Adipose tissue (tissue), 3 donors: ENCODE measurements around the gene TESK2. TPM values are rescaled to one million over a fixed set of nuclear protein-coding genes. Genes with fewer than 3 reads are reported as not detected.
"Not testable (repeated sequence)": the region's sequence is repeated elsewhere in the genome, so short reads cannot be mapped to it uniquely, and the experiment has no call there.

Experiments used
- H3K27ac ChIP-seq: one replicate; pipeline ENCODE4 v1.5.1; 2013; ENCODE audit warnings: low read depth, low read length
- WGBS, 3 donors: extraction: QIAGEN DNeasy Blood & Tissue Kit; methylation state at CpG; one replicate each; pipeline ENCODE4 v1.1.7; 2013; 5-methylcytosine and 5-hydroxymethylcytosine counted together
- polyA plus RNA-seq, 3 donors: library from polyadenylated mRNA; stranded (reverse); fragments of 200-250 nt; gene quantifications; one replicate each; pipeline ENCODE4 v1.2.3, GENCODE V29; 2013
- donor health status: healthy with polysubstance abuse.
- donor health status: Bipolar disorder and iron deficiency.
- donor health status: healthy.

Gene TESK2
- polyA plus RNA-seq, 3 donors: 2.1 to 3.8 (median 3.8) TPM

- H3K27ac ChIP-seq: no peak overlapping the region
- WGBS, 3 donors: 93 to 98% (median 97%) methylated on average over 1 of the region's 1 CpG
Observed at GRCh38 chr1:45512641-45513054, 21.7 kb upstream of the TESK2 start.

- no peak overlapping the region for H3K27ac ChIP-seq
- 86 to 90% (median 89%) methylated on average over 4 of the region's 4 CpGs for WGBS, 3 donors
Observed at GRCh38 chr1:45510972-45511527, 20.1 kb upstream of the TESK2 start.

- WGBS, 3 donors: 64 to 78% (median 76%) methylated on average over 9 of the region's 9 CpGs
- no peak overlapping the region for H3K27ac ChIP-seq
Observed at GRCh38 chr1:45510036-45510971, 19.3 kb upstream of the TESK2 start.

GRCh38 chr1:45508295-45509151, 17.6 kb upstream of the TESK2 start:
- H3K27ac ChIP-seq: no peak overlapping the region
- WGBS, 3 donors: 72 to 79% (median 78%) methylated on average over 15 of the region's 15 CpGs

- 88 to 92% (median 89%) methylated on average over 4 of the region's 4 CpGs for WGBS, 3 donors
- H3K27ac ChIP-seq: no peak overlapping the region
Observed at GRCh38 chr1:45507893-45508292, 16.9 kb upstream of the TESK2 start.

- 89 to 94% (median 89%) methylated on average over 6 of the region's 6 CpGs for WGBS, 3 donors
- no peak overlapping the region for H3K27ac ChIP-seq
Observed at GRCh38 chr1:45507195-45507594, 16.2 kb upstream of the TESK2 start.

GRCh38 chr1:45503462-45504360, 12.7 kb upstream of the TESK2 start:
- WGBS, 3 donors: 91 to 95% (median 93%) methylated on average over 13 to 14 of the region's 14 CpGs
- H3K27ac ChIP-seq: no peak overlapping the region

- 53 to 90% (median 90%) methylated on average over 2 of the region's 2 CpGs for WGBS, 3 donors
Observed at GRCh38 chr1:45501505-45501859, 10.5 kb upstream of the TESK2 start.

GRCh38 chr1:45499415-45499769, 8.4 kb upstream of the TESK2 start:
- 3 to 5% (median 4%) methylated on average over 7 of the region's 7 CpGs for WGBS, 3 donors
- no peak overlapping the region for H3K27ac ChIP-seq

More at GRCh38 chr1:45501505-45501859, 10.5 kb upstream of the TESK2 start:
- H3K27ac ChIP-seq: no peak overlapping the region

GRCh38 chr1:45498279-45498678, 7.3 kb upstream of the TESK2 start:
- no peak overlapping the region for H3K27ac ChIP-seq

GRCh38 chr1:45493116-45493697, 2.2 kb upstream of the TESK2 start:
- 70 to 83% (median 82%) methylated on average over 2 of the region's 2 CpGs for WGBS, 3 donors
- H3K27ac ChIP-seq: no peak overlapping the region

GRCh38 chr1:45492691-45493090, 1.7 kb upstream of the TESK2 start:
- 85 to 94% (median 90%) methylated on average over 3 of the region's 3 CpGs for WGBS, 3 donors
- no peak overlapping the region for H3K27ac ChIP-seq

GRCh38 chr1:45491487-45492260, 711 bp upstream of the TESK2 start:
- H3K27ac ChIP-seq: no peak overlapping the region
- 47 to 49% (median 49%) methylated on average over 19 of the region's 19 CpGs for WGBS, 3 donors

- H3K27ac ChIP-seq: no peak overlapping the region
- WGBS, 3 donors: 2 to 3% (median 2%) methylated on average over 17 of the region's 17 CpGs
Observed at GRCh38 chr1:45490121-45490625, 790 bp downstream of the TESK2 start.

- not testable (repeated sequence) for H3K27ac ChIP-seq
- 63 to 75% (median 73%) methylated on average over 14 of the region's 14 CpGs for WGBS, 3 donors
Observed at GRCh38 chr1:45489379-45489778, 1.6 kb downstream of the TESK2 start.

- 75 to 82% (median 78%) methylated on average over 10 of the region's 10 CpGs for WGBS, 3 donors
- no peak overlapping the region for H3K27ac ChIP-seq
Observed at GRCh38 chr1:45488666-45489377, 2.1 kb downstream of the TESK2 start.
